Measurements from ENCODE around the gene NOXA1. TPM values are rescaled to one million over a fixed set of nuclear protein-coding genes. Genes with fewer than 3 reads are reported as not detected.

The NOXA1 gene
- total and polyA plus RNA-seq, 7 experiments from 2014 or later: 0.73 to 11.1 (median 5.1) TPM

GRCh38 chr9:137474271-137474670, 51.1 kb downstream of the NOXA1 start:
- ChIA-PET CTCF (no interaction called here), POLR2A (no interaction called here)
- Mint-ChIP-seq H3K4me1 (peaks cover 5 to 18% (median 8%) of the 10 kb centered on the region in 7 donors), H3K9me3 (peaks cover 5 to 36% (median 19%) of the 10 kb centered on the region in 11 donors), H3K27ac (no peak overlapping the region), H3K36me3 (peaks cover 7 to 26% (median 21%) of the 10 kb centered on the region in 5 donors), H3K27me3 (peaks cover 0 to 5% (median 0%) of the 10 kb centered on the region in 5 donors), H3K4me3 (no peak overlapping the region)
- Histone ChIP-seq H3K27me3 (ENCODE audit: control insufficient read depth in 2 of 2, insufficient read depth in 2 of 2, low read length in 2 of 2) (no peaks in the 10 kb centered on the region), H3K9me3 (ENCODE audit: control insufficient read depth in 2 of 3, low read length in 3 of 3) (peaks cover 0 to 10% (median 0%) of the 10 kb centered on the region in 3 experiments), H3K4me1 (ENCODE audit: control insufficient read depth in 2 of 2, insufficient read depth in 2 of 2, low read length in 2 of 2) (peaks cover 0 to 5% of the 10 kb centered on the region in 2 donors), H3K36me3 (ENCODE audit: control insufficient read depth in 2 of 3, insufficient read depth in 3 of 3, low read length in 3 of 3) (no peaks in the 10 kb centered on the region), H3K27ac (ENCODE audit: low read depth, low read length) (no peak overlapping the region), H3K4me3 (ENCODE audit: low read length) (no peak overlapping the region)
- ATAC-seq (no peak), DNase-seq (no peak)
- intact Hi-C loops (cut with micrococcal nuclease): no loop called here

- Mint-ChIP-seq H3K4me3 (no peak overlapping the region), H3K27ac (no peak overlapping the region), H3K36me3 (peaks cover 7 to 26% (median 21%) of the 10 kb centered on the region in 5 donors), H3K4me1 (peaks cover 2 to 10% (median 3%) of the 10 kb centered on the region in 7 donors), H3K9me3 (peaks cover 5 to 36% (median 19%) of the 10 kb centered on the region in 11 donors), H3K27me3 (peaks cover 0 to 2% (median 0%) of the 10 kb centered on the region in 5 donors)
- DNase-seq (no peak), ATAC-seq (no peak)
- Histone ChIP-seq H3K27ac (ENCODE audit: low read depth, low read length) (no peak overlapping the region), H3K27me3 (ENCODE audit: control insufficient read depth in 2 of 2, insufficient read depth in 2 of 2, low read length in 2 of 2) (no peaks in the 10 kb centered on the region), H3K4me3 (ENCODE audit: low read length) (no peak overlapping the region), H3K9me3 (ENCODE audit: control insufficient read depth in 2 of 3, low read length in 3 of 3) (peaks cover 0 to 10% (median 0%) of the 10 kb centered on the region in 3 experiments), H3K4me1 (ENCODE audit: control insufficient read depth in 2 of 2, insufficient read depth in 2 of 2, low read length in 2 of 2) (peaks cover 0 to 3% of the 10 kb centered on the region in 2 donors), H3K36me3 (ENCODE audit: control insufficient read depth in 2 of 3, insufficient read depth in 3 of 3, low read length in 3 of 3) (no peaks in the 10 kb centered on the region)
- intact Hi-C loops (cut with micrococcal nuclease): no loop called here
- ChIA-PET CTCF (no interaction called here), POLR2A (no interaction called here)
Measured at GRCh38 chr9:137475666-137476065, 52.5 kb downstream of the NOXA1 start.

DNA sequence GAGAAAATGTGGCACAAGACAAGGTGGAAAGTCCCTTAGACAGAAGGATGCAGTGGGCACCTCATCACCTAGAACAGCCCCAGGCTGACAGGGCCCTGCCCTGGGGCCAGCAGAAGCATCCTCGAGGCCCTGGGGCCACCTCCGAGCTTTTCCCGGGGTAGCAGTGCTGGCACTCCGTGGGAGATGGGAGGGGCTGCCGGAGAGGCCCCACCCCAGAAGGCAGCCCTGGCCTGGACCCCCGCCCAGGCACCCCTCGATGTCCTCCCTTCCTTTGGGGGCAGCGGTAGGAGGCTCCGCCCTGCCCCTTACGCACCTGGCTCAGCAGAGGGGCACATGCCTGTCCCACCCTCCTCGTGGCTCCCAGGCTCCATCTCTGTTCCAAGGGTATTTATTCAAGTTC, 53.7 kb downstream of the NOXA1 start:
- DNase-seq: no peak
- H3K27me3 Mint-ChIP-seq: no peaks in the 10 kb centered on the region
- Histone ChIP-seq H3K27me3 (ENCODE audit: control insufficient read depth in 2 of 2, insufficient read depth in 2 of 2, low read length in 2 of 2) (no peaks in the 10 kb centered on the region), H3K9me3 (ENCODE audit: control insufficient read depth in 2 of 3, low read length in 3 of 3) (peaks cover 0 to 10% (median 0%) of the 10 kb centered on the region in 3 experiments), H3K27ac (ENCODE audit: low read depth, low read length) (no peak overlapping the region), H3K4me1 (ENCODE audit: control insufficient read depth in 2 of 2, insufficient read depth in 2 of 2, low read length in 2 of 2) (no peaks in the 10 kb centered on the region), H3K36me3 (ENCODE audit: control insufficient read depth in 2 of 3, insufficient read depth in 3 of 3, low read length in 3 of 3) (no peaks in the 10 kb centered on the region), H3K4me3 (ENCODE audit: low read length) (no peak overlapping the region)
- H3K36me3 Mint-ChIP-seq: peaks cover 7 to 26% (median 17%) of the 10 kb centered on the region in 5 donors
- H3K9me3 Mint-ChIP-seq: peaks cover 5 to 32% (median 19%) of the 10 kb centered on the region in 11 donors
- no peak overlapping the region for H3K27ac Mint-ChIP-seq
- CTCF ChIA-PET: no interaction called here
- intact Hi-C loops (cut with micrococcal nuclease): no loop called here
- POLR2A ChIA-PET: no interaction called here
- ATAC-seq: no peak
- peaks cover 0 to 6% (median 0%) of the 10 kb centered on the region in 7 donors for H3K4me1 Mint-ChIP-seq
- H3K4me3 Mint-ChIP-seq: no peak overlapping the region

DNA sequence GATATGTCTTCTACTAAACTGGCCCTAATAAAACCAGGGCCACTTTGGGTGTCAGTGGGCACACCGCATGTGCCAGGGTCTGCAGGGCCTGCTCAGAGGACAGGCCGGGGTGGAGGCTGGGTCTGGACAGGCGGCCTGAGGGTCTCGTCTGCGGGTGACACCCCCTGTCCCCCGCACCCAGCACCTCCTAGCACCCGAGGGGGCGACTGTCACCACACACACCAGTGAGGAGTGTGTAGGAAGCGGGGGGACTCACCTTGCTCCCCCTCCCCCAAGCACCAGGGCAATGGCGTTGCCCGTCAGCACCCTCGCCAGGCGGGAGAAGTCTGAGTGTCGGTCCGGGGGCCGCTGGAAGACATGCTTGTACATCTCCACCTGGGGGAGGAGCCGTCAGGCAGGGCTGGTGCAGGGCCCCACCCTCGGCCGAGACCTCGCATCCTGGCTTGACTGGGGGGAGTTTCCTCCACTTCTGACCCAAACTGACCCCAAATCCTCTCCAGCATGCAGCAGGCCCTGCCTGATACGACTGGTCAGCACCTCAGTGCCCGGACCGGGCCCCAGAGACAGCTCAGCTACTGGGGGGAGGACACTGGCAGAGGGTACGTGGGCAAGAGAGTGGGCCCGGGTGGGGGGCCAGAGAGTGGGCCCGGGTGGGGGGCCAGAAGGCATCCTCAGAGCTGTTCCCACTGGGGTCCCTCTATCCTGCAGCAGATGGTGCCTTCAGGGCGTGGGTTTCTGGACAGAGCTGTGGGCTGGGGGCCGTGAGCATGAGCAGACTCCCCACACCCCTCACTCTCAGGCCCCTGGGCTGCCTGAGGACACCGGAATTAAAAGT, 54.8 kb downstream of the NOXA1 start:
- Histone ChIP-seq H3K36me3 (ENCODE audit: control insufficient read depth in 2 of 3, insufficient read depth in 3 of 3, low read length in 3 of 3) (no peaks in the 10 kb centered on the region), H3K27ac (ENCODE audit: low read depth, low read length) (no peak overlapping the region), H3K9me3 (ENCODE audit: control insufficient read depth in 2 of 3, low read length in 3 of 3) (peaks cover 0 to 7% (median 0%) of the 10 kb centered on the region in 3 experiments), H3K4me3 (ENCODE audit: low read length) (no peak overlapping the region), H3K27me3 (ENCODE audit: control insufficient read depth in 2 of 2, insufficient read depth in 2 of 2, low read length in 2 of 2) (no peaks in the 10 kb centered on the region), H3K4me1 (ENCODE audit: control insufficient read depth in 2 of 2, insufficient read depth in 2 of 2, low read length in 2 of 2) (no peaks in the 10 kb centered on the region)
- no peak for ATAC-seq
- H3K36me3 Mint-ChIP-seq: peaks cover 7 to 23% (median 17%) of the 10 kb centered on the region in 5 donors
- peaks cover 5 to 27% (median 18%) of the 10 kb centered on the region in 11 donors for H3K9me3 Mint-ChIP-seq
- intact Hi-C loops (cut with micrococcal nuclease): no loop called here
- no peak overlapping the region for H3K27ac Mint-ChIP-seq
- H3K4me3 Mint-ChIP-seq: no peak overlapping the region
- DNase-seq: no peak
- ChIA-PET CTCF (no interaction called here), POLR2A (no interaction called here)
- peaks cover 0 to 13% (median 0%) of the 10 kb centered on the region in 7 donors for H3K4me1 Mint-ChIP-seq
- H3K27me3 Mint-ChIP-seq: no peaks in the 10 kb centered on the region

GRCh38 chr9:137478613-137478961, 55.4 kb downstream of the NOXA1 start:
- ChIA-PET POLR2A (no interaction called here), CTCF (no interaction called here)
- intact Hi-C loops (cut with micrococcal nuclease): no loop called here
- H3K27ac ChIP-seq (ENCODE audit: low read depth, low read length): no peak overlapping the region
- H3K9me3 ChIP-seq (ENCODE audit: control insufficient read depth in 2 of 3, low read length in 3 of 3): peaks cover 0 to 5% (median 0%) of the 10 kb centered on the region in 3 experiments
- DNase-seq (no peak), ATAC-seq (no peak)
- Mint-ChIP-seq H3K27ac (no peak overlapping the region), H3K36me3 (peaks cover 7 to 17% (median 14%) of the 10 kb centered on the region in 5 donors), H3K9me3 (peaks cover 5 to 21% (median 12%) of the 10 kb centered on the region in 11 donors), H3K4me1 (peaks cover 0 to 13% (median 0%) of the 10 kb centered on the region in 7 donors), H3K27me3 (no peaks in the 10 kb centered on the region), H3K4me3 (no peak overlapping the region)
- no peaks in the 10 kb centered on the region for H3K27me3 ChIP-seq (ENCODE audit: control insufficient read depth in 2 of 2, insufficient read depth in 2 of 2, low read length in 2 of 2)
- H3K4me1 ChIP-seq (ENCODE audit: control insufficient read depth in 2 of 2, insufficient read depth in 2 of 2, low read length in 2 of 2): no peaks in the 10 kb centered on the region
- no peak overlapping the region for H3K4me3 ChIP-seq (ENCODE audit: low read length)
- H3K36me3 ChIP-seq (ENCODE audit: control insufficient read depth in 2 of 3, insufficient read depth in 3 of 3, low read length in 3 of 3): no peaks in the 10 kb centered on the region

- Mint-ChIP-seq H3K4me3 (no peak overlapping the region), H3K27me3 (no peaks in the 10 kb centered on the region), H3K27ac (peak overlapping the region in 1 of 9 donors; percentile 78), H3K36me3 (peaks cover 7 to 12% (median 10%) of the 10 kb centered on the region in 5 donors), H3K4me1 (peaks cover 0 to 13% (median 0%) of the 10 kb centered on the region in 7 donors), H3K9me3 (peaks cover 5 to 15% (median 10%) of the 10 kb centered on the region in 11 donors)
- no peak for DNase-seq
- Histone ChIP-seq H3K27me3 (ENCODE audit: control insufficient read depth in 2 of 2, insufficient read depth in 2 of 2, low read length in 2 of 2) (no peaks in the 10 kb centered on the region), H3K27ac (ENCODE audit: low read depth, low read length) (no peak overlapping the region), H3K4me1 (ENCODE audit: control insufficient read depth in 2 of 2, insufficient read depth in 2 of 2, low read length in 2 of 2) (no peaks in the 10 kb centered on the region), H3K36me3 (ENCODE audit: control insufficient read depth in 2 of 3, insufficient read depth in 3 of 3, low read length in 3 of 3) (no peaks in the 10 kb centered on the region), H3K4me3 (ENCODE audit: low read length) (no peak overlapping the region), H3K9me3 (ENCODE audit: control insufficient read depth in 2 of 3, low read length in 3 of 3) (peaks cover 0 to 5% (median 0%) of the 10 kb centered on the region in 3 experiments)
- intact Hi-C loops (cut with micrococcal nuclease): no loop called here
- ChIA-PET CTCF (no interaction called here), POLR2A (no interaction called here)
- ATAC-seq: no peak
Measured at GRCh38 chr9:137478962-137479861, 56.0 kb downstream of the NOXA1 start.

Data from naive thymus-derived CD4-positive, alpha-beta T cell (primary cell).